ENCODE data around the gene ARHGAP24. TPM values are rescaled to one million over a fixed set of nuclear protein-coding genes. Genes with fewer than 3 reads are reported as not detected.
A peak's percentile ranks its signal among the peaks of the same experiment; 100 is the strongest.

Gene ARHGAP24
- polyA plus RNA-seq, 2 of the 4 experiments (the other 2 are of a cell fraction) = 1.7 to 12.1 TPM

GRCh38 chr4:85725721-85726170, 250.8 kb downstream of the ARHGAP24 start:
- no peak for DNase-seq (ENCODE audit: low read depth in 1 of 2, low spot score in 1 of 2)
- Histone ChIP-seq H3K4me3 (no peak overlapping the region), H3K4me1 (peaks cover 22% of the 10 kb centered on the region), H3K27ac (peak overlapping the region in 1 of 2 experiments; percentile 39; a peak in 2 of 6 replicates), H3K4me2 (no peak overlapping the region), H3K9me3 (no peaks in the 10 kb centered on the region)
- TF ChIP-seq GATA3 (IDR thresholded peaks at IDR 0.05; ENCODE audit: borderline replicate concordance) (no peak), CTCF (IDR thresholded peaks at IDR 0.05) (no peak), HEYL (CRISPR knock-in tag; IDR thresholded peaks at IDR 0.05) (no peak), NFE2L2 (conservative IDR thresholded peaks at IDR 0.05; ENCODE audit: low read length) (no peak), SREBF2 (IDR thresholded peaks at IDR 0.05) (no peak), MAZ (IDR thresholded peaks at IDR 0.05; ENCODE audit: borderline replicate concordance, low read depth, low read length) (no peak), JUN (IDR thresholded peaks at IDR 0.05) (no peak), RFX5 (IDR thresholded peaks at IDR 0.05) (no peak), FOSB (CRISPR knock-in tag; IDR thresholded peaks at IDR 0.05) (no peak), CHD2 (IDR thresholded peaks at IDR 0.05; ENCODE audit: low read length, partially characterized antibody) (no peak), ZFP36 (IDR thresholded peaks at IDR 0.05; ENCODE audit: borderline replicate concordance, partially characterized antibody) (no peak), HMGXB4 (CRISPR knock-in tag; IDR thresholded peaks at IDR 0.05; ENCODE audit: borderline replicate concordance) (no peak), CBX2 (IDR thresholded peaks at IDR 0.05; ENCODE audit: borderline replicate concordance, low read depth) (no peak), USF2 (IDR thresholded peaks at IDR 0.05) (no peak), BHLHE40 (IDR thresholded peaks at IDR 0.05; ENCODE audit: low read depth, low read length) (no peak), FOXS1 (CRISPR knock-in tag; IDR thresholded peaks at IDR 0.05) (no peak), MAX (IDR thresholded peaks at IDR 0.05) (no peak), ESRRA (IDR thresholded peaks at IDR 0.05; ENCODE audit: borderline replicate concordance, low read length) (no peak)
- FAIRE-seq = no peak
- ATAC-seq = no peak
- CTCF ChIA-PET = no interaction called here
- POLR2A ChIA-PET = no interaction called here
- WGBS (ENCODE audit: missing lambda C conversion rate) = 68% methylated on average over 2 of the region's 2 CpGs

- WGBS (ENCODE audit: missing lambda C conversion rate) = 95% methylated on average over 7 of the region's 8 CpGs
- CTCF ChIA-PET = no interaction called here
- peaks cover 16% of the 10 kb centered on the region for H3K4me1 ChIP-seq
- no peak overlapping the region for H3K4me3 ChIP-seq
- H3K4me2 ChIP-seq = no peak overlapping the region
- POLR2A ChIA-PET = no interaction called here
- no peak for ATAC-seq
- no peak for FAIRE-seq
- H3K27ac ChIP-seq = no peak overlapping the region
- TF ChIP-seq BCL3 (IDR thresholded peaks at IDR 0.05) (no peak), ELK1 (IDR thresholded peaks at IDR 0.05; ENCODE audit: low read depth, low read length) (no peak), HEYL (CRISPR knock-in tag; IDR thresholded peaks at IDR 0.05) (no peak), MAZ (IDR thresholded peaks at IDR 0.05; ENCODE audit: borderline replicate concordance, low read depth, low read length) (no peak), ESRRA (IDR thresholded peaks at IDR 0.05; ENCODE audit: borderline replicate concordance, low read length) (no peak), HMGXB4 (CRISPR knock-in tag; IDR thresholded peaks at IDR 0.05; ENCODE audit: borderline replicate concordance) (no peak), NR3C1 (IDR thresholded peaks at IDR 0.05) (no peak), JUN (IDR thresholded peaks at IDR 0.05) (no peak), HDAC2 (IDR thresholded peaks at IDR 0.05) (no peak), EHF (CRISPR knock-in tag; IDR thresholded peaks at IDR 0.05) (no peak), ZFP36 (IDR thresholded peaks at IDR 0.05; ENCODE audit: borderline replicate concordance, partially characterized antibody) (no peak), PHF8 (IDR thresholded peaks at IDR 0.05; ENCODE audit: borderline replicate concordance, low read depth) (no peak), KDM5A (IDR thresholded peaks at IDR 0.05) (no peak), MAX (IDR thresholded peaks at IDR 0.05) (no peak), POLR2AphosphoS2 (conservative IDR thresholded peaks at IDR 0.05; ENCODE audit: low read length) (no peak), EP300 (IDR thresholded peaks at IDR 0.05) (no peak)
- DNase-seq (ENCODE audit: low read depth in 1 of 2, low spot score in 1 of 2) = no peak
- H3K9me3 ChIP-seq = no peaks in the 10 kb centered on the region
Observed at GRCh38 chr4:85726555-85726954, 251.6 kb downstream of the ARHGAP24 start.

Data from A549 (cell line).